HepG2 (cell line): ENCODE data around the gene OSBPL5. TPM values are rescaled to one million over a fixed set of nuclear protein-coding genes. Genes with fewer than 3 reads are reported as not detected.

ENCODE experiments used
- ATAC-seq: fragments of 200-7000 bp; cut with Tn5 transposase; 3 replicates; pipeline ENCODE4 v1.9.1; 2020; ENCODE audit warnings: mild to moderate bottlenecking, moderate library complexity
- BruUV-seq: library from RNA; stranded (reverse); fragments of 400-500 nt; replicated peaks from 2 replicates; lab custom pipeline; 2021; lab: Mats Ljungman, UMichigan
- CTCF ChIA-PET: fragments of 300-600 bp; formaldehyde crosslinking; extraction: SDS; loops from one replicate; lab custom pipeline; 2021; ENCODE audit warnings: low total read pairs, inconsistent platforms, low intra/inter-chr PET ratio; lab: Yijun Ruan, JAX
- POLR2A ChIA-PET: fragments of 350-600 bp; sonication (Branson Sonifier 250); formaldehyde crosslinking; loops from one replicate; lab custom pipeline; 2020; ENCODE audit warnings: antibody characterized with exemption, inconsistent platforms; lab: Yijun Ruan, JAX
- DNase-seq: peaks from one replicate; pipeline ENCODE4 v3.0.0-alpha.2; 2015; ENCODE audit warnings: low spot score
- FAIRE-seq: peaks from 3 replicates; lab custom pipeline; 2011; peaks lifted over from hg19 to GRCh38; lab: Jason Lieb, UNC
- H2AFZ ChIP-seq: one replicate; pipeline ENCODE4 v1.6.1; 2011; ENCODE audit warnings: low read length, inconsistent platforms
- H3K27ac ChIP-seq: fragments of 300-600 bp; 3 replicates; pipeline ENCODE4 v1.8.0; 2011; ENCODE audit warnings: mixed run types, mild to moderate bottlenecking, mixed read lengths, low read length, inconsistent platforms; ENCODE audit not compliant: insufficient read depth; ENCODE audit errors: extremely low read length
- H3K27me3 ChIP-seq, 2 experiments: fragments of 200-600 bp in 1 of 2; 2 replicates in 1 of 2; 3 replicates in 1 of 2; pipeline versions ENCODE4 v1.6.0 to v1.8.0; 2011; ENCODE audit warnings: low read length in 2 of 2, mild to moderate bottlenecking in 2 of 2, moderate library complexity in 2 of 2, inconsistent platforms in 1 of 2; ENCODE audit not compliant: insufficient read depth in 2 of 2, control insufficient read depth in 1 of 2
- H3K36me3 ChIP-seq, 2 experiments: fragments of 200-600 bp in 1 of 2; replicated peaks in 1 of 2; 2 replicates in 1 of 2; 3 replicates in 1 of 2; pipeline versions ENCODE4 v1.5.1 to v1.8.0; 2011; ENCODE audit warnings: low read length in 2 of 2, inconsistent platforms in 1 of 2; ENCODE audit not compliant: insufficient read depth in 2 of 2, control insufficient read depth in 1 of 2
- H3K4me1 ChIP-seq: 2 replicates; pipeline ENCODE4 v1.5.1; 2012; ENCODE audit warnings: low read length, inconsistent platforms; ENCODE audit not compliant: insufficient read depth
- H3K4me2 ChIP-seq: 2 replicates; pipeline ENCODE4 v1.6.0; 2011; ENCODE audit warnings: low read depth, low read length, inconsistent platforms
- H3K4me3 ChIP-seq, 3 experiments: fragments of 200-600 bp in 1 of 3; sonication (generic), shearing (Covaris generic) in 1 of 3; replicated peaks in 1 of 3; 2 replicates each; pipeline ENCODE4 v1.5.1; 2011 to 2016; ENCODE audit warnings: low read length in 3 of 3, inconsistent platforms in 2 of 3, low read depth in 2 of 3, mild to moderate bottlenecking in 2 of 3, control low read depth in 1 of 3, mixed read lengths in 1 of 3; ENCODE audit not compliant: insufficient read depth in 1 of 3
- H3K79me2 ChIP-seq: one replicate; pipeline ENCODE4 v1.6.1; 2011; ENCODE audit warnings: low read length, inconsistent platforms; ENCODE audit not compliant: insufficient read depth
- H3K9ac ChIP-seq: 2 replicates; pipeline ENCODE4 v1.6.0; 2011; ENCODE audit warnings: mild to moderate bottlenecking, low read depth, low read length, inconsistent platforms; ENCODE audit not compliant: insufficient read depth
- H3K9me3 ChIP-seq: 2 replicates; pipeline ENCODE4 v1.5.1; 2012; ENCODE audit warnings: mild to moderate bottlenecking, low read length
- H4K20me1 ChIP-seq: 2 replicates; pipeline ENCODE4 v1.6.0; 2011; ENCODE audit warnings: inconsistent platforms, mild to moderate bottlenecking, low read length, moderate library complexity; ENCODE audit not compliant: insufficient read depth
- ARNT2 ChIP-seq: sonication (generic); formaldehyde crosslinking; IDR thresholded peaks from 2 replicates; pipeline ENCODE4 v1.8.0; 2022; ENCODE audit warnings: mild to moderate bottlenecking, low read depth, missing genetic modification reagents, moderate library complexity
- BCL6 ChIP-seq: IDR thresholded peaks from 2 replicates; pipeline ENCODE4 v1.6.1; 2016; ENCODE audit warnings: missing genetic modification reagents, missing compliant biosample characterization
- CREM ChIP-seq, 2 experiments: sonication (generic) in 1 of 2; formaldehyde crosslinking in 1 of 2; IDR thresholded peaks; 2 replicates each; pipeline versions ENCODE4 v1.4.0 to v1.6.1; 2016 to 2020; ENCODE audit warnings: antibody characterized with exemption in 1 of 2, mild to moderate bottlenecking in 1 of 2, missing genetic modification reagents in 1 of 2
- DMTF1 ChIP-seq: sonication (generic); formaldehyde crosslinking; IDR thresholded peaks from 2 replicates; pipeline ENCODE4 v1.4.0; 2020; ENCODE audit warnings: mild to moderate bottlenecking, missing genetic modification reagents
- HMGA1 ChIP-seq: sonication (generic); formaldehyde crosslinking; conservative IDR thresholded peaks from 2 replicates; pipeline ENCODE4 v1.4.0; 2020; ENCODE audit warnings: missing genetic modification reagents
- MAFK ChIP-seq, 2 experiments: IDR thresholded peaks in 1 of 2; conservative IDR thresholded peaks in 1 of 2; 2 replicates each; pipeline ENCODE4 v1.6.1; 2011; ENCODE audit warnings: improper control_type of control experiment in 2 of 2, low read length in 2 of 2
- MTA1 ChIP-seq: sonication (generic); formaldehyde crosslinking; IDR thresholded peaks from 2 replicates; pipeline ENCODE4 v1.4.0; 2020; ENCODE audit warnings: missing genetic modification reagents, mild to moderate bottlenecking, borderline replicate concordance
- NKX3-1 ChIP-seq: sonication (generic); formaldehyde crosslinking; IDR thresholded peaks from 2 replicates; pipeline ENCODE4 v1.5.0; 2020; ENCODE audit warnings: missing genetic modification reagents
- TP53 ChIP-seq: sonication (generic); formaldehyde crosslinking; conservative IDR thresholded peaks from 2 replicates; pipeline ENCODE4 v1.4.0; 2020; ENCODE audit warnings: missing genetic modification reagents
- ZFP36L1 ChIP-seq: sonication (generic); formaldehyde crosslinking; IDR thresholded peaks from 2 replicates; pipeline ENCODE4 v1.8.0; 2022; ENCODE audit warnings: mild to moderate bottlenecking, missing genetic modification reagents, moderate library complexity
- ZNF18 ChIP-seq: sonication (generic); formaldehyde crosslinking; IDR thresholded peaks from 2 replicates; pipeline ENCODE4 v1.8.0; 2022; ENCODE audit warnings: mild to moderate bottlenecking, missing genetic modification reagents; ENCODE audit not compliant: insufficient replicate concordance
- ZNF354B ChIP-seq: sonication (generic); formaldehyde crosslinking; IDR thresholded peaks from 2 replicates; pipeline ENCODE4 v1.8.0; 2022; ENCODE audit warnings: mild to moderate bottlenecking, missing genetic modification reagents
- ZNF547 ChIP-seq: sonication (generic); formaldehyde crosslinking; IDR thresholded peaks from 2 replicates; pipeline ENCODE4 v1.5.1; 2020; ENCODE audit warnings: mild to moderate bottlenecking, missing genetic modification reagents
- ZNF7 ChIP-seq: IDR thresholded peaks from 2 replicates; pipeline ENCODE4 v1.6.1; 2016; ENCODE audit warnings: missing biosample characterization, missing genetic modification reagents
- ZNF720 ChIP-seq: sonication (generic); formaldehyde crosslinking; IDR thresholded peaks from 2 replicates; pipeline ENCODE4 v1.4.0; 2020; ENCODE audit warnings: missing genetic modification reagents
- ZNF782 ChIP-seq: sonication (generic); formaldehyde crosslinking; IDR thresholded peaks from 2 replicates; pipeline ENCODE4 v1.4.0; 2020; ENCODE audit warnings: missing genetic modification reagents, mild to moderate bottlenecking, borderline replicate concordance
- WGBS: methylation state at CpG from one replicate; pipeline ENCODE4 v1.1.6; 2017; ENCODE audit warnings: low lambda C conversion rate; 5-methylcytosine and 5-hydroxymethylcytosine counted together
- in situ Hi-C: cut with HindIII; loops from 2 replicates; pipeline ENCODE4 v1.10.0; 2017; ENCODE audit warnings: low pct_unique_long_range_greater_than_20kb; ENCODE audit not compliant: extremely low pct_ligation_motif_present
- intact Hi-C: fragments of 100-400 bp; cut with micrococcal nuclease; formaldehyde crosslinking; loops from one replicate; pipeline ENCODE4 v1.10.0; 2022; ENCODE audit not compliant: unreplicated experiment
- polyA plus RNA-seq, 8 experiments: library from polyadenylated mRNA; depleted of rRNA in 3 of 8; stranded (reverse) in 7 of 8; unstranded in 1 of 8; fragments of >200 nt; fragmentation: Illumina TruSeq in 4 of 8; extraction: Trizol in 4 of 8; gene quantifications; 2 replicates each; pipeline versions ENCODE4 v1.2.1 to v1.2.3, GENCODE V29; 2011 to 2016; ENCODE audit warnings: low read depth in 4 of 8, missing spikeins in 1 of 8, mixed read lengths in 1 of 8; ENCODE audit not compliant: insufficient read depth in 1 of 8
- total RNA-seq, 5 experiments: library from RNA; depleted of rRNA; stranded (reverse); fragments of >200 nt; fragmentation: Illumina TruSeq; extraction: Trizol; gene quantifications; 2 replicates each; pipeline ENCODE4 v1.2.3, GENCODE V29; 2016; ENCODE audit warnings: low read depth in 1 of 5

OSBPL5 gene
- total and polyA plus RNA-seq, 2 of the 13 experiments (the other 11 are each of a cell fraction or from before 2014, with no cell fraction given) = not detected

DNA sequence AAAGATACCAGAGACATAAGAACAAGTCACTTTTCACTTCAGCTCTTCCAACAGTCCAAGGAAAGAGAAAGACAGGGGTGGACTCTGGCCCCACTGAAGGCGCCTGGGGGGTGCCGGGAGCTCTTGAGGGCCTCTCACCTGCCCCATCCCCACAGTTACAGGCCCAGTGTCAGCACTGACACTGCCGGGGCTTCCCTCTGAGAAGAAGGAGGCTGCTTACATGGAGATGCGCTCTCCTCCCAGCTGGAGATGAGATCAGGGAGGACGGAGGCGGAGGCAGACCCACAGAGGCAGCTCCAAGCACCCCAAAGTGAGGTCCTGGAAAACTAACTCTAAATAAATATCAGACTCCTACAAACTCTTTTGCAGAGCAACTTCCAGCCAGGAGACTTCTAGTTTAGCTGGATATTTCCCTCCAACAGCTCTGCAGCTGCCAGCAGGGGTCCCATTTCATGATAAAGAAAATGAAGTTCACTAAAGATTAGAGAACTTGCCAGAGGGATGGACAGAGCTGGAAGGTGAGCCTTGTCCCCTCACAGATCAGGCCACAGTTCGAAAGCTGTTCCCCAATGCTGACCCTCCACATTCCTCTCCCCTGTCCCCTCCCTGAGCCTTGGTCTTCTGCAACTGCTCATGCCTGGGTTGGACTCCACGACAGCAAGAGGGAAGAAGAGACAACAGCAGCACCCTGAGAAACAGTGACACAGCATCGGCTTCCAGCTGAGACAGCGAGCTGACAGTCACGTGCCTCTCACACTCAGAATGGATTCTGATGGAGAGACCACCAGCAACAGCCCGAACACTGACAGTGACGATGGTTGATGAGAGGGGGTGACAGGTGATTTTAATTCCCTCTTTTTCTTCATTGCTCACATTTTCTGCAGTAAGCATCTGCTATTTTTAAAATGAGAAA, 113.7 kb downstream of the OSBPL5 start (continued):
- TF ChIP-seq ZNF720 (CRISPR knock-in tag) (no peak), MTA1 (CRISPR knock-in tag) (no peak), ZNF7 (CRISPR knock-in tag) (no peak), TP53 (CRISPR knock-in tag) (no peak), ZNF18 (no peak)

DNA sequence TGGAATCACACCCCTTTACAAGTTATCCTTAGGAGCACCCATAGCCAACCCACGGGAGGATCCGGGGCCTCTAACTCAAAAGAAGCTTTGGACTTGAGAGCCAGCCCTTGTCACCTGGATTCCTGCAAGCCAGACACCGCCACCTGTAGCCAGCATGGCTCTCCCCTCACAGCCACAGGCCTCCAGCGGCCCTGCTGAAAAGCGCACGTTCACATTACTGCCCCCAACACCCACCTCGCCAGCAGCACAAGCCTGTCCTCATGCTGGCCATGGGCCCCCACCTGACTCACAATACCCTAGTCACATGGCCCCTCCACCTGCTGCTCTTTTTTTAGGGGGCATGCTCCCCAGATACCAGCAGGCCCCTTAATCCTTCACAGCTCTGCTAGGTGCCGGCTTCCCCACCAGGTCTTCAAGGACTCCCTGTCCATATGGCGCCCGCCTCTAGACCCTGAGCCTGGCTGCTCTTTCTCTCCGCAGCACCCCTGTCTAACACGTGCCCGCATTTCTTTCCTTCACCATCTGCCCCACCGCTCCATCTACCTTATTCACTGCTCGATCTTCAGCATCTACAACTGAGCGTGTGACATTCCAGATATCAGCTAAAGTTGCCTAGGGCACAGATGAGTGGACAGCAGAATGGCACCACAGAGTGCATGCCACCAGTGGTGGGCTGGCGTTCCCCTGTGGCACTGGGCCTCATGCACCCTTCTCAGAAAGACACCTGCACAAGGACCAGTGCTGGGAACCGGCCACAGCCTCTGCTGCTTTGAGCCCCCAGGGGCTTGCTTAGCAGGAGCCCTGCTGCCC, 114.5 kb downstream of the OSBPL5 start:
- H4K20me1 ChIP-seq = peaks cover 53% of the 10 kb centered on the region
- DNase-seq (no peak), ATAC-seq (no peak), FAIRE-seq (no peak)
- no TSS peak for BruUV-seq
- H3K4me3 ChIP-seq = no peak overlapping the region
- no peak overlapping the region for H3K27ac ChIP-seq
- no peak overlapping the region for H3K4me2 ChIP-seq
- no peaks in the 10 kb centered on the region for H3K9me3 ChIP-seq
- in situ Hi-C loops (no loop called here), intact Hi-C loops (no loop called here)
- peaks cover 6 to 40% of the 10 kb centered on the region in 2 experiments; a peak in 4 of 5 replicates for H3K36me3 ChIP-seq
- peaks cover 10% of the 10 kb centered on the region for H3K4me1 ChIP-seq
- H2AFZ ChIP-seq = no peak overlapping the region
- ChIA-PET CTCF (no interaction called here), POLR2A (no interaction called here)
- no peak overlapping the region for H3K9ac ChIP-seq
- peaks cover 69% of the 10 kb centered on the region for H3K79me2 ChIP-seq
- WGBS = 93% methylated on average over 16 of the region's 18 CpGs
- no peaks in the 10 kb centered on the region for H3K27me3 ChIP-seq
- TF ChIP-seq NKX3-1 = no peak
- TF ChIP-seq BCL6 = no peak
- no peak for TF ChIP-seq ZNF782 (CRISPR knock-in tag)
- TF ChIP-seq CREM (IDR thresholded peaks at IDR 0.05) = no peak
- no peak for TF ChIP-seq CREM (CRISPR knock-in tag; IDR thresholded peaks at IDR 0.05)
- no peak for TF ChIP-seq DMTF1 (CRISPR knock-in tag)
- no peak for TF ChIP-seq HMGA1
- no peak for TF ChIP-seq MAFK (conservative IDR thresholded peaks at IDR 0.05 in 1 of 2, IDR thresholded peaks at IDR 0.05 in 1 of 2; ENCODE audit: low read length in 2 of 2)
- TF ChIP-seq ZNF547 = no peak
- TF ChIP-seq ZFP36L1 = no peak
- no peak for TF ChIP-seq ARNT2 (CRISPR knock-in tag)
- no peak for TF ChIP-seq ZNF354B (CRISPR knock-in tag)
